Astrocyte (in vitro differentiated cells and primary cell): Measurements from ENCODE around the gene CELF5. TPM values are rescaled to one million over a fixed set of nuclear protein-coding genes. Genes with fewer than 3 reads are reported as not detected.

Experiments used
- DNase-seq: peaks from one replicate; pipeline ENCODE4 v3.0.0-alpha.2; 2010; ENCODE audit warnings: low read depth
- FAIRE-seq: peaks from 2 replicates; lab custom pipeline; 2011; peaks lifted over from hg19 to GRCh38; lab: Jason Lieb, UNC
- H2AFZ ChIP-seq: 2 replicates; pipeline ENCODE4 v1.6.0; 2012; ENCODE audit warnings: low read depth, low read length, inconsistent platforms
- H3K27ac ChIP-seq: 2 replicates; pipeline ENCODE4 v1.5.1; 2011; ENCODE audit warnings: low read depth, low read length, inconsistent platforms
- H3K27me3 ChIP-seq: 2 replicates; pipeline ENCODE4 v1.6.0; 2011; ENCODE audit warnings: low read length, inconsistent platforms; ENCODE audit not compliant: insufficient read depth
- H3K36me3 ChIP-seq: 2 replicates; pipeline ENCODE4 v1.5.1; 2011; ENCODE audit warnings: low read length, inconsistent platforms; ENCODE audit not compliant: insufficient read depth
- H3K4me1 ChIP-seq: 2 replicates; pipeline ENCODE4 v1.5.1; 2011; ENCODE audit warnings: low read length, inconsistent platforms; ENCODE audit not compliant: insufficient read depth
- H3K4me2 ChIP-seq: 2 replicates; pipeline ENCODE4 v1.6.0; 2012; ENCODE audit warnings: low read length, inconsistent platforms
- H3K4me3 ChIP-seq: 2 replicates; pipeline ENCODE4 v1.5.1; 2011; ENCODE audit warnings: low read depth, mild to moderate bottlenecking, low read length, inconsistent platforms; ENCODE audit not compliant: insufficient read depth
- H3K79me2 ChIP-seq: 2 replicates; pipeline ENCODE4 v1.6.0; 2012; ENCODE audit warnings: mild to moderate bottlenecking, low read length, inconsistent platforms; ENCODE audit not compliant: insufficient read depth
- H3K9ac ChIP-seq: 2 replicates; pipeline ENCODE4 v1.6.0; 2012; ENCODE audit warnings: mild to moderate bottlenecking, low read length, inconsistent platforms
- H3K9me3 ChIP-seq: 2 replicates; pipeline ENCODE4 v1.5.1; 2012; ENCODE audit warnings: low read depth, mild to moderate bottlenecking, low read length, inconsistent platforms; ENCODE audit not compliant: insufficient read depth
- H4K20me1 ChIP-seq: 2 replicates; pipeline ENCODE4 v1.6.0; 2012; ENCODE audit warnings: low read length, inconsistent platforms; ENCODE audit not compliant: insufficient read depth
- H3K27ac Mint-ChIP-seq: one replicate; pipeline ENCODE4 v1.8.0; 2021; ENCODE audit warnings: mild to moderate bottlenecking, mixed read lengths; ENCODE audit not compliant: unreplicated experiment
- H3K27me3 Mint-ChIP-seq: one replicate; pipeline ENCODE4 v1.8.0; 2021; ENCODE audit warnings: low read depth, mixed read lengths; ENCODE audit not compliant: unreplicated experiment
- H3K36me3 Mint-ChIP-seq: one replicate; pipeline ENCODE4 v1.8.0; 2021; ENCODE audit warnings: low read depth, mixed read lengths; ENCODE audit not compliant: unreplicated experiment
- H3K4me1 Mint-ChIP-seq: one replicate; pipeline ENCODE4 v1.8.0; 2021; ENCODE audit warnings: low read depth, mixed read lengths; ENCODE audit not compliant: unreplicated experiment
- H3K4me3 Mint-ChIP-seq: one replicate; pipeline ENCODE4 v1.8.0; 2021; ENCODE audit warnings: mild to moderate bottlenecking, moderate library complexity, mixed read lengths; ENCODE audit not compliant: unreplicated experiment
- H3K9me3 Mint-ChIP-seq: one replicate; pipeline ENCODE4 v1.8.0; 2021; ENCODE audit warnings: mild to moderate bottlenecking, mixed read lengths; ENCODE audit not compliant: unreplicated experiment
- EZH2 ChIP-seq: IDR thresholded peaks from 2 replicates; pipeline ENCODE4 v1.6.1; 2012; ENCODE audit warnings: mild to moderate bottlenecking, low read length, inconsistent platforms; ENCODE audit not compliant: insufficient read depth
- total RNA-seq: library from RNA; stranded (reverse); gene quantifications from 2 replicates; pipeline ENCODE4 v1.2.1, GENCODE V29; 2021
- TF ChIP-seq, protein P1 (sequence below): IDR thresholded peaks from 2 replicates; pipeline ENCODE4 v1.5.1; 2011; ENCODE audit warnings: low read depth, mild to moderate bottlenecking, inconsistent platforms, low read length, moderate library complexity; ENCODE audit not compliant: insufficient read depth

CELF5 gene
- total RNA-seq, 1 donor from 2014 or later = 1.2 TPM

DNA sequence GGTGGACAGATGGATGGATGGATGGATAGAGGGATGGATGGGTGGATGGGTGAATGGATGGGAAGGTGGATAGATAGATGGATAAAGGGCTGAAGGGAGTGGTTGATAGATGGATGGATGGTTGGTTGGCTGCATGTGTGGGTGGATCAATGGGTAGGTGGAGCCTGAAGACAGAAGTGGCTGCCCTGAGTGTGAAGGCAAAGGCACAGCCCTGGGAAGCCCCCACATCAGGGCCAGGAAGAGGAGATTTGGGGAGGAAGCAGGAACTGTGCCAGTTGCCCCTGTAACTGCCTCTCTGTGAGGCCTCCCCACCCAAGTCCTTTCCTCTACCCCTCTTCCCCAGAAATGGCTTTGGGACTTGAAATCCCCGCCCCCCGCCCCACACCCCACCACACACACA is 98.6 kb downstream of the CELF5 start:
- Histone ChIP-seq H3K4me2 (no peak overlapping the region), H3K4me3 (no peak overlapping the region), H3K79me2 (no peaks in the 10 kb centered on the region), H3K36me3 (no peaks in the 10 kb centered on the region), H2AFZ (no peak overlapping the region), H3K9me3 (no peaks in the 10 kb centered on the region), H3K9ac (no peak overlapping the region), H3K27me3 (peaks cover 8% of the 10 kb centered on the region), H3K4me1 (peaks cover 7% of the 10 kb centered on the region), H3K27ac (no peak overlapping the region), H4K20me1 (no peaks in the 10 kb centered on the region)
- Mint-ChIP-seq H3K36me3 (no peaks in the 10 kb centered on the region), H3K27me3 (peaks cover 46% of the 10 kb centered on the region), H3K4me3 (no peak overlapping the region), H3K4me1 (no peaks in the 10 kb centered on the region), H3K9me3 (peaks cover 3% of the 10 kb centered on the region), H3K27ac (no peak overlapping the region)
- FAIRE-seq = no peak
- DNase-seq = no peak
- no peak for TF ChIP-seq EZH2
- TF ChIP-seq, protein P1, sequence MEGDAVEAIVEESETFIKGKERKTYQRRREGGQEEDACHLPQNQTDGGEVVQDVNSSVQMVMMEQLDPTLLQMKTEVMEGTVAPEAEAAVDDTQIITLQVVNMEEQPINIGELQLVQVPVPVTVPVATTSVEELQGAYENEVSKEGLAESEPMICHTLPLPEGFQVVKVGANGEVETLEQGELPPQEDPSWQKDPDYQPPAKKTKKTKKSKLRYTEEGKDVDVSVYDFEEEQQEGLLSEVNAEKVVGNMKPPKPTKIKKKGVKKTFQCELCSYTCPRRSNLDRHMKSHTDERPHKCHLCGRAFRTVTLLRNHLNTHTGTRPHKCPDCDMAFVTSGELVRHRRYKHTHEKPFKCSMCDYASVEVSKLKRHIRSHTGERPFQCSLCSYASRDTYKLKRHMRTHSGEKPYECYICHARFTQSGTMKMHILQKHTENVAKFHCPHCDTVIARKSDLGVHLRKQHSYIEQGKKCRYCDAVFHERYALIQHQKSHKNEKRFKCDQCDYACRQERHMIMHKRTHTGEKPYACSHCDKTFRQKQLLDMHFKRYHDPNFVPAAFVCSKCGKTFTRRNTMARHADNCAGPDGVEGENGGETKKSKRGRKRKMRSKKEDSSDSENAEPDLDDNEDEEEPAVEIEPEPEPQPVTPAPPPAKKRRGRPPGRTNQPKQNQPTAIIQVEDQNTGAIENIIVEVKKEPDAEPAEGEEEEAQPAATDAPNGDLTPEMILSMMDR = no peak

DNA sequence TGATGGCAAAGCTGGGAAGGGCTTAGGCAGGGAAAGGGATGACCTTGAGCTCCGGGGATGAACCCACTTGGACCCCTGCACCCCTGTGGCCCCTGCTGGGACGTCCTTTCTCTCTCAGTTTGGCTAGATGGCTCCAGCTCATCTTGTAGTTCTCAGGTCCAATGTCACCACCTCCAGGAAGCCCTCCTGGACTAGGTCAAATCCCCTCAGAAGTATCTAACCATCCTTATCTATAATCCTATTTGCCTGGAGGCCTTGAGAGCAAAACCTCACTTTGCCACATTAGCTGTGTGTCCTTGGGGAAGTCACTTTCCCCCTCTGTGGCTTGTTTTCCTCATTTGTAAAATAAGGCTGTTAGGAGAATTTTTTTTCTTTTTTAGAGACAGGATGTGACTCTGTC is 99.2 kb downstream of the CELF5 start:
- peaks cover 50% of the 10 kb centered on the region for H3K27me3 Mint-ChIP-seq
- H3K27ac Mint-ChIP-seq = no peak overlapping the region
- no peak overlapping the region for H3K4me3 ChIP-seq

DNA sequence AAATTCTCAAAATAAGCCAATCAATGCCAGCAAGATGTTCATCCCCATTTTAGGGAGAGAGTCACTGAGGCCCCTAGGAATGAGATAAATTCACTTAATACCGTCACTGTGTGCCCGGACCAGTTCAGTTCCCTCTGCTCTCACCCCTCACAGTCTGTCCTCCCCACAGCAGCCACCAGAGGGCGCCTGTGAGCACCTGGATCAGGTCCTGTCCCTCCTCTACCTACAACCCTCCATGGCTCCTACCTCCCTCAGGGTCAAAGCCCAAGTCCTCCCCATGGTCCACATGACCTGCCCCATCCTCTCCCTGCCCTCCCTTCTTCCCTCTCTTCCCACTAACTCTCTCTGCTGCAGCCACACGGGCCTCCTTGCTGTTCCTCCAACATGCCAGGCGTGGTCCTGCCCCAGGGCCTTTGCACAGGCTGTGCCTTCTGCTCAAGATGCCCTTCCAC is 100.0 kb downstream of the CELF5 start:
- Histone ChIP-seq H3K36me3 (no peaks in the 10 kb centered on the region), H3K27ac (no peak overlapping the region), H3K4me3 (no peak overlapping the region), H3K79me2 (no peaks in the 10 kb centered on the region), H3K27me3 (peaks cover 8% of the 10 kb centered on the region), H3K4me1 (peaks cover 7% of the 10 kb centered on the region), H2AFZ (no peak overlapping the region), H4K20me1 (no peaks in the 10 kb centered on the region), H3K9me3 (no peaks in the 10 kb centered on the region), H3K9ac (no peak overlapping the region), H3K4me2 (no peak overlapping the region)
- H3K27ac Mint-ChIP-seq = no peak overlapping the region
- peaks cover 3% of the 10 kb centered on the region for H3K9me3 Mint-ChIP-seq
- H3K4me3 Mint-ChIP-seq = no peak overlapping the region
- H3K36me3 Mint-ChIP-seq = no peaks in the 10 kb centered on the region
- no peak for DNase-seq
- peaks cover 50% of the 10 kb centered on the region for H3K27me3 Mint-ChIP-seq
- TF ChIP-seq, protein P1 = peak; percentile 66
- TF ChIP-seq EZH2 = no peak
- FAIRE-seq = no peak
- no peaks in the 10 kb centered on the region for H3K4me1 Mint-ChIP-seq

More for the DNA sequence above, 99.2 kb downstream of the CELF5 start:
- H3K9ac ChIP-seq = no peak overlapping the region
- H3K9me3 ChIP-seq = no peaks in the 10 kb centered on the region
- Mint-ChIP-seq H3K9me3 (peaks cover 3% of the 10 kb centered on the region), H3K4me1 (no peaks in the 10 kb centered on the region), H3K36me3 (no peaks in the 10 kb centered on the region), H3K4me3 (no peak overlapping the region)
- no peak overlapping the region for H3K4me2 ChIP-seq
- no peaks in the 10 kb centered on the region for H3K79me2 ChIP-seq
- peaks cover 7% of the 10 kb centered on the region for H3K4me1 ChIP-seq
- no peak overlapping the region for H2AFZ ChIP-seq
- peaks cover 8% of the 10 kb centered on the region for H3K27me3 ChIP-seq
- no peaks in the 10 kb centered on the region for H3K36me3 ChIP-seq
- FAIRE-seq (no peak), DNase-seq (no peak)
- H3K27ac ChIP-seq = no peak overlapping the region
- TF ChIP-seq EZH2 = no peak
- H4K20me1 ChIP-seq = no peaks in the 10 kb centered on the region
